Mesothelial cell of epicardium (in vitro differentiated cells): ENCODE data around the gene SDF2L1. TPM values are rescaled to one million over a fixed set of nuclear protein-coding genes. Genes with fewer than 3 reads are reported as not detected.

Experiments
- DNase-seq, 2 experiments: peaks; one replicate each; pipeline ENCODE4 v3.0.0; 2021; ENCODE audit warnings: low spot score in 2 of 2; ENCODE audit not compliant: unreplicated experiment in 2 of 2
- H3K27ac Mint-ChIP-seq: 2 replicates; pipeline ENCODE4 v1.8.0; 2021; ENCODE audit warnings: mixed read lengths
- H3K27me3 Mint-ChIP-seq: 2 replicates; pipeline ENCODE4 v1.8.0; 2021; ENCODE audit warnings: low read depth, mixed read lengths
- H3K36me3 Mint-ChIP-seq: 2 replicates; pipeline ENCODE4 v1.8.0; 2021; ENCODE audit warnings: mixed read lengths
- H3K4me1 Mint-ChIP-seq: 2 replicates; pipeline ENCODE4 v1.8.0; 2021; ENCODE audit warnings: mixed read lengths
- H3K4me3 Mint-ChIP-seq: 2 replicates; pipeline ENCODE4 v1.8.0; 2021; ENCODE audit warnings: mild to moderate bottlenecking, moderate library complexity, mixed read lengths
- H3K9me3 Mint-ChIP-seq: 2 replicates; pipeline ENCODE4 v1.8.0; 2021; ENCODE audit warnings: mixed read lengths
- CTCF ChIP-seq: fragments of 200-600 bp; sonication (generic); IDR thresholded peaks from one replicate; pipeline ENCODE4 v1.5.0; 2021; ENCODE audit warnings: antibody characterized with exemption; ENCODE audit not compliant: unreplicated experiment
- total RNA-seq: library from RNA; stranded (reverse); gene quantifications from 3 replicates; pipeline ENCODE4 v1.2.1, GENCODE V29; 2021

The SDF2L1 gene
- total RNA-seq, 1 donor from 2014 or later, result 22.1 TPM

DNA sequence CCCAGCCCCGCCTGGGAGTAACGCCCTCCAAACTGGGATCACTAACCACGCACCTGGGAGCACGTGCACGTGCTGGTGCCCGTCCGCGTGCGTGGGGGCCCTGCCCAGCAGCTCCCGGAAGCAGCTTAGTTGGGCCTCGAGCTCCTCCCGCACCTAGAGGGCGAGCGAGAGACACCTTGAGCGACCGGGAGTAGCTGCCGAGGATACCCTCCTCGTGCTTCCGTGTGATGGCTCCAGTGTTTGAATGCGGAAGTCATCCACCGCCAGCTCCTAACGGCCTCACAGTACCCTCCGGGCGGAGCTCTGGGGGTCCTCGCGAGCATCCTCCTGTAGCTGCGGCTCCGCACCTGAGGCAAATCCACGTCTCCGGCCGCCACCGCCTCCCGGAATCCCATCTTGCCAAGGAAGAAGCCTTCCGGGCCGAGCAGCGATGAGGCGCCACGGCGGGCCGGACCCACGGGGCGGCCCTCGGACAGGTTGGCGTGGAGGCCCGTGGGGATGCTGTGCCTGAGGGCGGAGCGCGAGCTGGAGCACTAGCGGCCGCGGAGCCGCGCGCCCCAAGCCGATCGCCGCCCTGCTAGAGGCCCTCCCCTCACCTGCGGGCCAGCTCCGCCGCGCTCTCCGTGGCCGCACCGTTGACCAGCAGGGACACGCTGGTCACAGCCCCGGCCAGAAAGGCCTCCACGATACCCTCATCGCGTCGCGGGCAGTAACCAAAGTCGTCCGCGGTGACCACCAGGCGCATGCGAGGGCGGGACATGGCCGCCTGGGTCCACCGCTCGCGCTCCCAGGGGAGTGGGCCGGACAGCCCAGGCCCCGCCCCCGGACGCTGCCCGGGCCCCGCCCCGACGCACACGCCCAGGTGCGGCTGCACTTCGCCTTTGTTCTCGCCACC is 12.6 kb upstream of the SDF2L1 start, which contains the start of gene YDJC:
Gene YDJC, minus strand, starts transcription at position 768 of the 895 bp plus-strand sequence. Its CDS starts 8 bp downstream, at position 760.
- DNase-seq, result peak; percentile 92 to 97
- Mint-ChIP-seq H3K4me1 (peaks cover 9% of the 10 kb centered on the region), H3K9me3 (no peaks in the 10 kb centered on the region), H3K36me3 (peaks cover 7% of the 10 kb centered on the region), H3K27me3 (no peaks in the 10 kb centered on the region), H3K27ac (peak within 1 kb of the TSS; percentile 89), H3K4me3 (peak within 1 kb of the TSS; percentile 85)
- peak; percentile 97 for TF ChIP-seq CTCF

DNA sequence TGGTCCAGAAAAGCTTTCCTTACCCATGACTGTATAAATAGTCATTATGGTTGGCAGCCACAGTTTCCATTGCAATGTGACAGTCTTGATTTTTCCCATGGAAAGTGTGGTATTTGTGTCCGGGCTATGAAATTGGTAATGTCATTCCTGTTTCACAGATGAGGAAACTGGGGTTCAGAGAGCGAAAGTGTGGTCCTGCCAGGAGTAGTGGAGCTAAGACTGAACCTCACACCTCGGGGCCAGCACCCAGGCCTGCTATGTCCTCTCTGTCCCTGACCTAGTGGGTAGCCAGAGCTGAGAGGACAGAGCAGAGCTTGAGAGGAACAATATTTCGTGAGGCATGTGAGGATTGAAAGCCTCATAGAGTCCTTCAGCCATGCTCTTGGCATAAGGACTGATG is 11.1 kb upstream of the SDF2L1 start:
- no peaks in the 10 kb centered on the region for H3K27me3 Mint-ChIP-seq
- peaks cover 9% of the 10 kb centered on the region for H3K4me1 Mint-ChIP-seq
- peak overlapping the region; percentile 51 for H3K4me3 Mint-ChIP-seq
- H3K27ac Mint-ChIP-seq, result no peak overlapping the region
- no peak for DNase-seq
- no peaks in the 10 kb centered on the region for H3K9me3 Mint-ChIP-seq
- TF ChIP-seq CTCF, result no peak
- peaks cover 7% of the 10 kb centered on the region for H3K36me3 Mint-ChIP-seq

GRCh38 chr22:21632237-21632895 is 9.7 kb upstream of the SDF2L1 start, which contains the start of gene CCDC116:
Gene CCDC116 (plus strand): TSS chr22:21632760. CDS start chr22:21633182, 422 bp downstream.
- Mint-ChIP-seq H3K27me3 (no peaks in the 10 kb centered on the region), H3K4me1 (peaks cover 9% of the 10 kb centered on the region), H3K9me3 (no peaks in the 10 kb centered on the region), H3K36me3 (peaks cover 7% of the 10 kb centered on the region), H3K27ac (no peak within 1 kb of the TSS), H3K4me3 (no peak within 1 kb of the TSS)
- DNase-seq, result no peak
- TF ChIP-seq CTCF, result no peak

- Mint-ChIP-seq H3K36me3 (peaks cover 4% of the 10 kb centered on the region), H3K9me3 (no peaks in the 10 kb centered on the region), H3K27me3 (no peaks in the 10 kb centered on the region), H3K4me3 (no peak overlapping the region), H3K4me1 (peaks cover 7% of the 10 kb centered on the region), H3K27ac (no peak overlapping the region)
- no peak for TF ChIP-seq CTCF
- DNase-seq, result no peak
These were observed 9.2 kb upstream of the SDF2L1 start for GRCh38 chr22:21632931-21633330.

DNA sequence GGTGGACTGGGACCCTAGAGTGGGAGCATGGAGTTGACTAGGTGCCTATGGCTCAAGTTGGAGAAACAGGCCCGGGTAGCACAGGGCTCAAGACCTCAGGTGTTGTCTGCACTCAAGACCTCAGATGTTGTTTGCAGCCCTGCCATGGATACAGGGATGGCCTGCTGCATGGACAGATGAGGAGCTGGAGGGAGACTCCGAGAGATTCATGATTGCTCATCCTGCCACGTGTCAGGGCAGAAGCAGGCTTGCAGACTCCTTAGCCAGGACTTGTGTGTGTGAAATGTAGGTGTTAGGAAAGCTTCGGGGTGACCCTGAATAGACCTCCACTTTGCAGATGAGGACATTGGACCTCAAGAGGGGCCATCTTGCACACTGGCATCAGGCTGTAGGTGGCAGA is 8.6 kb upstream of the SDF2L1 start:
- H3K27ac Mint-ChIP-seq, result no peak overlapping the region
- no peak for DNase-seq
- no peak overlapping the region for H3K4me3 Mint-ChIP-seq
- peaks cover 2% of the 10 kb centered on the region for H3K4me1 Mint-ChIP-seq
- H3K9me3 Mint-ChIP-seq, result no peaks in the 10 kb centered on the region
- H3K27me3 Mint-ChIP-seq, result no peaks in the 10 kb centered on the region
- H3K36me3 Mint-ChIP-seq, result no peaks in the 10 kb centered on the region
- TF ChIP-seq CTCF, result no peak
